OCI-LY1 (cell line): ENCODE data around the gene BTBD2.

Source experiments
- H2AFZ ChIP-seq: fragments of 200-600 bp; sonication (generic), shearing (Covaris generic); 2 replicates; pipeline ENCODE4 v1.6.0; 2014; ENCODE audit warnings: antibody characterized with exemption, mild to moderate bottlenecking, low read length
- H3F3A ChIP-seq: fragments of 200-600 bp; sonication (generic), shearing (Covaris generic); 2 replicates; pipeline ENCODE4 v1.6.0; 2014; ENCODE audit warnings: mild to moderate bottlenecking, antibody characterized with exemption, low read length, moderate library complexity; ENCODE audit not compliant: insufficient read depth
- H3K27ac ChIP-seq: fragments of 200-600 bp; sonication (generic); 2 replicates; pipeline ENCODE4 v1.5.1; 2014; ENCODE audit warnings: low read length, mixed run types, mild to moderate bottlenecking, low read depth; ENCODE audit not compliant: poor library complexity, severe bottlenecking
- H3K27me3 ChIP-seq: fragments of 200-600 bp; sonication (generic); 2 replicates; pipeline ENCODE4 v1.6.0; 2014; ENCODE audit warnings: antibody characterized with exemption, mild to moderate bottlenecking, low read length, moderate library complexity; ENCODE audit not compliant: insufficient read depth
- H3K36me3 ChIP-seq: fragments of 200-600 bp; sonication (generic); 2 replicates; pipeline ENCODE4 v1.6.1; 2014; ENCODE audit warnings: mild to moderate bottlenecking, antibody characterized with exemption, low read length, moderate library complexity, mixed read lengths; ENCODE audit not compliant: insufficient read depth
- H3K4me1 ChIP-seq: fragments of 200-600 bp; sonication (generic); 2 replicates; pipeline ENCODE4 v1.5.1; 2014; ENCODE audit warnings: mild to moderate bottlenecking, low read length, moderate library complexity; ENCODE audit not compliant: insufficient read depth, severe bottlenecking
- H3K4me2 ChIP-seq: fragments of 200-600 bp; sonication (generic), shearing (Covaris generic); 2 replicates; pipeline ENCODE4 v1.6.1; 2014; ENCODE audit warnings: low read length
- H3K4me3 ChIP-seq: fragments of 200-600 bp; sonication (generic); 2 replicates; pipeline ENCODE4 v1.5.1; 2014; ENCODE audit warnings: low read length, low read depth, mild to moderate bottlenecking, mixed read lengths; ENCODE audit not compliant: poor library complexity, severe bottlenecking
- H3K79me2 ChIP-seq: fragments of 200-600 bp; shearing (Covaris generic); 2 replicates; pipeline ENCODE4 v1.6.1; 2016; ENCODE audit warnings: mixed run types, low read length, mixed read lengths; ENCODE audit not compliant: insufficient read depth
- H3K9ac ChIP-seq: fragments of 200-600 bp; sonication (generic), shearing (Covaris generic); 2 replicates; pipeline ENCODE4 v1.6.1; 2014; ENCODE audit warnings: mild to moderate bottlenecking, low read length, mixed read lengths
- H3K9me2 ChIP-seq: fragments of 200-600 bp; sonication (generic), shearing (Covaris generic); 2 replicates; pipeline ENCODE4 v1.6.1; 2014; ENCODE audit warnings: low read depth, mild to moderate bottlenecking, low read length, mixed read lengths
- H3K9me3 ChIP-seq: fragments of 200-600 bp; shearing (Covaris generic); 2 replicates; pipeline ENCODE4 v1.6.1; 2014; ENCODE audit warnings: low read length, mixed read lengths
- H4K20me1 ChIP-seq: fragments of 200-600 bp; sonication (generic), shearing (Covaris generic); 2 replicates; pipeline ENCODE4 v1.6.0; 2016; ENCODE audit warnings: mild to moderate bottlenecking, low read length; ENCODE audit not compliant: insufficient read depth
- EZH2 ChIP-seq: fragments of 200-600 bp; sonication (generic), shearing (Covaris generic); IDR thresholded peaks from 2 replicates; pipeline ENCODE4 v1.8.0; 2017; ENCODE audit warnings: borderline replicate concordance, mixed run types, mild to moderate bottlenecking, antibody characterized with exemption, low read length, moderate library complexity, mixed read lengths
- TF ChIP-seq, protein P1 (sequence below): fragments of 200-600 bp; sonication (generic), shearing (Covaris generic); IDR thresholded peaks from 2 replicates; pipeline ENCODE4 v1.5.1; 2017; ENCODE audit warnings: mild to moderate bottlenecking, antibody characterized with exemption, low read length, moderate library complexity, mixed read lengths

BTBD2 gene

DNA sequence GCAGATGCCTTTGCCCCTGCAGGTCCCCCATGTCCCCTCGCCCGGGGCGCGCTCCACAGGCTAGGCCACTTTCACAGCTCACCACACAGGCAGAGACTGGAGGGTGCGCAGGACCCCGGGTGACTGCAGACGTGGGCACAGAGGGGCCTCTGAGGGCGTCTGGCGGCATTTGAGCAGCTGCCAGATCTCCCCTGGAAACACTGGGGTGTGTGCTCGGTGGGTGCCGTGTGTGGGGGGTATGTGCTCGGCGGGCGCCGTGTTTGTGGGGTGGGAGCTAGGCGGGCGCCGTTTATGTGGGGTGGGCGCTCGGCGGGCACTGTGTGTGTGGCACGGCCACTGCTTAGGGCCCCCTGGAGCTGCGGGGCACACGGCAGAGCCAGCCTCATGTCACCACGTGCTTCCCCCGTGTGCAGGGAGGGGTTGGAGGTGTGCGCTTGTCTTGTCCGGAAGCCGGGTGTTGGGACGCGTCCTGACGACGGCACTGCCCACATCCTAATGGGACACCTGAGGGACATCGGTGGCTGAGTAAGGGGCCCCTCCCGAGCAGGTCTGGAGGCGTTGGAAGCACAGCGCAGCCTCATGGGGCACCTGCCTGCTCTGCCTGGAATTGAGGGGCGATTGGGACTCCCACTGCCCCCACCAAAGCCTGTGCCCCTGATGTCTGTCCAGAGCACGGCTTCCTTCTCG is 57.8 kb downstream of the BTBD2 start:
- Histone ChIP-seq H3K27me3 (no peaks in the 10 kb centered on the region), H3K4me3 (no peak overlapping the region), H3K4me2 (no peak overlapping the region), H3K9ac (no peak overlapping the region), H2AFZ (no peak overlapping the region), H3K4me1 (peaks cover 11% of the 10 kb centered on the region), H3K9me3 (no peaks in the 10 kb centered on the region), H3K79me2 (no peaks in the 10 kb centered on the region), H3K36me3 (peaks cover 21% of the 10 kb centered on the region), H3K27ac (no peak overlapping the region), H4K20me1 (no peaks in the 10 kb centered on the region), H3F3A (no peaks in the 10 kb centered on the region), H3K9me2 (no peaks in the 10 kb centered on the region)
- TF ChIP-seq EZH2 = no peak
- TF ChIP-seq, protein P1, sequence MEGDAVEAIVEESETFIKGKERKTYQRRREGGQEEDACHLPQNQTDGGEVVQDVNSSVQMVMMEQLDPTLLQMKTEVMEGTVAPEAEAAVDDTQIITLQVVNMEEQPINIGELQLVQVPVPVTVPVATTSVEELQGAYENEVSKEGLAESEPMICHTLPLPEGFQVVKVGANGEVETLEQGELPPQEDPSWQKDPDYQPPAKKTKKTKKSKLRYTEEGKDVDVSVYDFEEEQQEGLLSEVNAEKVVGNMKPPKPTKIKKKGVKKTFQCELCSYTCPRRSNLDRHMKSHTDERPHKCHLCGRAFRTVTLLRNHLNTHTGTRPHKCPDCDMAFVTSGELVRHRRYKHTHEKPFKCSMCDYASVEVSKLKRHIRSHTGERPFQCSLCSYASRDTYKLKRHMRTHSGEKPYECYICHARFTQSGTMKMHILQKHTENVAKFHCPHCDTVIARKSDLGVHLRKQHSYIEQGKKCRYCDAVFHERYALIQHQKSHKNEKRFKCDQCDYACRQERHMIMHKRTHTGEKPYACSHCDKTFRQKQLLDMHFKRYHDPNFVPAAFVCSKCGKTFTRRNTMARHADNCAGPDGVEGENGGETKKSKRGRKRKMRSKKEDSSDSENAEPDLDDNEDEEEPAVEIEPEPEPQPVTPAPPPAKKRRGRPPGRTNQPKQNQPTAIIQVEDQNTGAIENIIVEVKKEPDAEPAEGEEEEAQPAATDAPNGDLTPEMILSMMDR = no peak

- H3K27ac ChIP-seq = no peak overlapping the region
- no peak overlapping the region for H2AFZ ChIP-seq
- H3K9ac ChIP-seq = no peak overlapping the region
- H3K79me2 ChIP-seq = no peaks in the 10 kb centered on the region
- H3K27me3 ChIP-seq = no peaks in the 10 kb centered on the region
- H3K36me3 ChIP-seq = peaks cover 23% of the 10 kb centered on the region; the same call in 1 of the 2 replicates
- no peaks in the 10 kb centered on the region for H4K20me1 ChIP-seq
- H3F3A ChIP-seq = no peaks in the 10 kb centered on the region
- H3K4me2 ChIP-seq = no peak overlapping the region
- H3K9me3 ChIP-seq = no peaks in the 10 kb centered on the region
- no peak overlapping the region for H3K4me3 ChIP-seq
- TF ChIP-seq, protein P1 = no peak
- TF ChIP-seq EZH2 = no peak
- peaks cover 11% of the 10 kb centered on the region for H3K4me1 ChIP-seq
- no peaks in the 10 kb centered on the region for H3K9me2 ChIP-seq
Measured at GRCh38 chr19:1956868-1957492, 58.5 kb downstream of the BTBD2 start.

GRCh38 chr19:1956122-1956494 is 59.4 kb downstream of the BTBD2 start:
- Histone ChIP-seq H3K4me3 (no peak overlapping the region), H4K20me1 (no peaks in the 10 kb centered on the region), H3K79me2 (no peaks in the 10 kb centered on the region), H3K9ac (no peak overlapping the region), H3K27ac (no peak overlapping the region), H2AFZ (no peak overlapping the region), H3K9me2 (no peaks in the 10 kb centered on the region), H3K4me2 (no peak overlapping the region), H3K36me3 (peaks cover 18% of the 10 kb centered on the region; the same call in 1 of the 2 replicates), H3K9me3 (no peaks in the 10 kb centered on the region), H3K27me3 (no peaks in the 10 kb centered on the region), H3K4me1 (peaks cover 11% of the 10 kb centered on the region), H3F3A (no peaks in the 10 kb centered on the region)
- TF ChIP-seq, protein P1 = no peak
- no peak for TF ChIP-seq EZH2
